ENCODE results near the gene RAB26. TPM values are rescaled to one million over a fixed set of nuclear protein-coding genes. Genes with fewer than 3 reads are reported as not detected.

RAB26 gene
- total RNA-seq, 1 donor from 2014 or later: 0.83 TPM

- no peak for DNase-seq (ENCODE audit: low spot score)
Measured at GRCh38 chr16:2159175-2159838, 10.9 kb downstream of the RAB26 start.

DNA sequence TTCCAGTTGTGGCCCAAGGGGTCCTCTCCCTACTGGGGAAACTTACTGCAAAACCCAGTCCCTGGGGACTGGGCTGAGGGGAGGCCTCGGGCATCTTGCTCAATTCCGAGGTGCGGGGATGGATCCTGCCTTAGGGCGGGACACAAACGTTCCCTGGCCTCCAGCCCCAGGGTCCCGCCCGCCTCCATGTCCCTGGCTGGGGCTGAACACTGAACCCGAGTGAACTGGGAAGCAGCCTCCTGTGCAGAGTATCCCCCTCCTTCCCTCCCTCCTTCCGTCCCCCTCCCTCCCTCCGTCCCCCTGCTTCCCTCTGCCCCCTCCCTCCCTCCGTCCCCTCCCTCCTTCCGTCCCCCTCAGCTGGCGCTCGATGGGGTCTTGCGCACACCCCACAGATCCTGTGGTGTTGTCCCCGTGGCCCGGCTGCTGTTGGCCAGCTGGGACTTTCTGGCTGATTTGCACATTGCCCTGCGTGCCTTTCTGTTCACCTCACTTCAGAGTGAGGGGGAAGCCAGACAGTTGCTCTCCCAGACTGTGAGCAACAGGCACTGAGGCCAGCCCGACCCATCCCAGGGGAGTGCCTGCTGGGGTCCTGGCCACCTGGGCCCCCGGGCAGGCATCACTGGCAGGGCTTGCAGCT is 12.6 kb downstream of the RAB26 start:
- no peak for DNase-seq (ENCODE audit: low spot score)

GRCh38 chr16:2161911-2162310 is 13.5 kb downstream of the RAB26 start:
- no peak for DNase-seq (ENCODE audit: low spot score)

DNA sequence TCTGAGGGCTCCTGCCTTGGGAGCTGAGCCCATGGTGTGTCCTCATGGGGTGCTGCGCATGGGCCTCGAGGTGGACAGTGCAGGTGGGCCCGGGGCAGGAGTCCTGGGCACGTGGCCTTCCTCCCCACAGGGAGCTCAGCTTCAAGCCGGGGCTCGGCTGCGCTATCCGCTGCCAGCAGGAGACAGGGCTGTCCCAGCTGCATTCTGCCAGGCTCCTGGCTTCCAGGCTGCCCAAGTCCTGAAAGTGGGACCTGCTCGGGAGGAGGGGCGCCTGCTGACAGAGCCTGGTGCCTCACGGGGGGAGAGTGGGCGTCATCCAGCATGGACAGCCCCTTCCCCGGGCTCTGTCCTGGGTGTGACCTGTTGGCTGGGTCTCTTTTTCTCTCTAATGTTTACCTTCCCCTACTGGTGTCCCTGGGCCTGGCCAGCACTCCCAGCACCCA is 14.3 kb downstream of the RAB26 start:
- no peak for DNase-seq (ENCODE audit: low spot score)

- peak; percentile 89 for DNase-seq (ENCODE audit: low spot score)
Measured at GRCh38 chr16:2163211-2163881, 14.9 kb downstream of the RAB26 start.

GRCh38 chr16:2165861-2166260 is 17.4 kb downstream of the RAB26 start:
- DNase-seq (ENCODE audit: low spot score): no peak

GRCh38 chr16:2166263-2167067 is 18.0 kb downstream of the RAB26 start:
- no peak for DNase-seq (ENCODE audit: low spot score)

- no peak for DNase-seq (ENCODE audit: low spot score)
Measured at GRCh38 chr16:2167068-2167638, 18.7 kb downstream of the RAB26 start.

GRCh38 chr16:2170080-2170479 is 21.7 kb downstream of the RAB26 start:
- DNase-seq (ENCODE audit: low spot score): no peak

- DNase-seq (ENCODE audit: low spot score): no peak
Measured at GRCh38 chr16:2170587-2171435, 22.4 kb downstream of the RAB26 start.

- DNase-seq (ENCODE audit: low spot score): no peak
Measured at GRCh38 chr16:2171601-2172178, 23.3 kb downstream of the RAB26 start.

- DNase-seq (ENCODE audit: low spot score): no peak
Measured at GRCh38 chr16:2172688-2173335, 24.4 kb downstream of the RAB26 start.

GRCh38 chr16:2173366-2173765 is 24.9 kb downstream of the RAB26 start:
- DNase-seq (ENCODE audit: low spot score): no peak

- no peak for DNase-seq (ENCODE audit: low spot score)
Measured at GRCh38 chr16:2173916-2174315, 25.5 kb downstream of the RAB26 start.

GRCh38 chr16:2174396-2175131 is 26.1 kb downstream of the RAB26 start:
- DNase-seq (ENCODE audit: low spot score): no peak

DNA sequence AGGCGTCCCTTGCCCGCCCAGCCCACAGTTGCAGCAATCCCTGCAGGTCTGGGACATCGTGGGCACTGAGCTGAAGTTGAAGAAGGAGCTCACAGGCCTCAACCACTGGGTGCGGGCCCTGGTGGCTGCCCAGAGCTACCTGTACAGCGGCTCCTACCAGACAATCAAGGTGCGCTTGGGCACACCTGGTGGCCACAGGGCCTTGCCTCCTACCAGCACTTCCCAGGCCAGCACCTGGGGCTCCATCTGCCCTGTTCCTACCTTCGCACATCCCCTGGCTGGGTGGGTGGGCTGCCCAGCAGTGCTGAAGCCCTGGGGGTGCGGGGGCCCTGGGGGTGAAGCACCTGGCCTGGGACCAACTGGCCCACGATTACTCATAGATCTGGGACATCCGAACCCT is 27.0 kb downstream of the RAB26 start:
- DNase-seq (ENCODE audit: low spot score): no peak

DNA sequence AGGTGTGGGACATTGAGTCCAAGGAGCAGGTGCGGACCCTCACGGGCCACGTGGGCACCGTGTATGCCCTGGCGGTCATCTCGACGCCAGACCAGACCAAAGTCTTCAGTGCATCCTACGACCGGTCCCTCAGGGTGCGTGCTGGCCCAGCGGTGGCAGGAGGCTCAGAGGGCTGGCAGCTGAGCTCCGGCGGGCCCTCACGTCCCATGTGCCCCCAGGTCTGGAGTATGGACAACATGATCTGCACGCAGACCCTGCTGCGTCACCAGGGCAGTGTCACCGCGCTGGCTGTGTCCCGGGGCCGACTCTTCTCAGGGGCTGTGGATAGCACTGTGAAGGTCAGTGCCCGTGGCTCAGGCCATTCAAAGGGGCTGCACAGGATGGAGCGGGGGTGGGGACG is 27.6 kb downstream of the RAB26 start:
- no peak for DNase-seq (ENCODE audit: low spot score)

GRCh38 chr16:2177101-2177500 is 28.7 kb downstream of the RAB26 start:
- no peak for DNase-seq (ENCODE audit: low spot score)

GRCh38 chr16:2177561-2177960 is 29.1 kb downstream of the RAB26 start:
- no peak for DNase-seq (ENCODE audit: low spot score)
